Measurements from ENCODE around the gene BSX. TPM values are rescaled to one million over a fixed set of nuclear protein-coding genes. Genes with fewer than 3 reads are reported as not detected.

Gene BSX
- total RNA-seq, 2 experiments from 2014 or later: not detected

DNA sequence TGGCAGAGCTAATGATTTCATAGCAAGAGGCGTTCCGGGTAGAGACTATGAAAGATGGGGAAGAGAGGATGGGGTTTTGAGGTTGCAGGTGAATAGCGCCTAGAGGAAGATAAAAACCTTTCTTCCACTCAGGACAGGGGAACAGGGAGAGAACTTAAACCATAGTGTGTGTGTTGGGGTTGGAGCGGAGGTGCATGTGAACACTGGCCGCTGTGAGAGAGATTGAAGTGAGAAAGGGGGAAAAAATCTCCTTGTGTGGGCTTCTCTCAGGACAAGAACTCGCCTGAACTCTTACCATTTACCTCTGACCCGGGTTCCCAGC lies 3.4 kb downstream of the BSX start:
- no peak overlapping the region for H3K27ac Mint-ChIP-seq
- no peak for DNase-seq
- intact Hi-C loops (cut with micrococcal nuclease): no loop called here

DNA sequence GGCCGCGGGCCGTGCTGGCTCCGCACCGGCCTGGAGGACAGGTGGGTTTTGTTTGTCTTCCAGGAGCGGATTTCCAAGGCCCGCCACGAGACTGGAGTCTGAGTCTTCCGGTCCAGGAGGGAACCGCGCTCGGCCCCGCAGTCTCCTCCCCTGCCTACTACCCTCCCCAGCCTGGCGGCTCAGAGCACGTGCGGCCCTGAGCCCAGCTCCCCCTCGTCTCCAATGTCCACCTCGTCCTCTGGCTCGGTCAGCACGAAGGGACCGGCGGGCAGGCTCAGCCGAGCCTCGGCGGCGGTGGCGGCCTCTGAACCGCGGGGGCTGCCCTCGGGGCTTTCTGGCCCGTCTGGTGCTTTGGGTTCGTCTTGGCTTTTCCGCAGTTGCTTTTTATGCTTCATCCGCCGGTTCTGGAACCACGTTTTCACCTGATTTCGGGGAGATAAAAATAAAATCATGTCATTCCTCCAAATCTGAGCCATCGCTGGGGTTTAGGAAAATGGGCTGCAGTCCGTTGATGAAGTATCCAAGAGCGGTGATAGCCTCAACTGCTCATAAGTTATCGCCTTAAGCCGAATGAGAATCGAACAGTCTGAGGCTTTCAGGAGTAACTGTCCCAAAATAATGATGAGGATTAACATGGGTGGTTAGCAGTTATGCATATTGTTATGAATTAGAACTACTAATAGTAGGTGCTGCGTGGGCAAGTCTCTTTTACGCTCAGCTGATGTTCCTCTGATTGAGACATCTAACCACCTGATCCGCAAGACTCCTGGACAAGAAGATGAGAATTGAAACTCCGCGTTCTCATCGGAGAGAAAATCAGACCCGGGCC lies 4.0 kb downstream of the BSX start:
- peaks cover 26% of the 10 kb centered on the region for H3K4me1 Mint-ChIP-seq (ENCODE audit: low read depth)
- peaks cover 84% of the 10 kb centered on the region for H3K27me3 Mint-ChIP-seq
- DNase-seq: no peak
- POLR2A ChIA-PET: interaction anchor here (0.9 kb wide), 1 partner anchor 77 kb away, joined by 3 read pairs; no protein-coding TSS in a partner anchor
- ATAC-seq: no peak
- H3K36me3 Mint-ChIP-seq (ENCODE audit: low read depth): peaks cover 3% of the 10 kb centered on the region
- CTCF ChIA-PET: no interaction called here
- no peak overlapping the region for H3K27ac Mint-ChIP-seq
- TF ChIP-seq, protein P1, sequence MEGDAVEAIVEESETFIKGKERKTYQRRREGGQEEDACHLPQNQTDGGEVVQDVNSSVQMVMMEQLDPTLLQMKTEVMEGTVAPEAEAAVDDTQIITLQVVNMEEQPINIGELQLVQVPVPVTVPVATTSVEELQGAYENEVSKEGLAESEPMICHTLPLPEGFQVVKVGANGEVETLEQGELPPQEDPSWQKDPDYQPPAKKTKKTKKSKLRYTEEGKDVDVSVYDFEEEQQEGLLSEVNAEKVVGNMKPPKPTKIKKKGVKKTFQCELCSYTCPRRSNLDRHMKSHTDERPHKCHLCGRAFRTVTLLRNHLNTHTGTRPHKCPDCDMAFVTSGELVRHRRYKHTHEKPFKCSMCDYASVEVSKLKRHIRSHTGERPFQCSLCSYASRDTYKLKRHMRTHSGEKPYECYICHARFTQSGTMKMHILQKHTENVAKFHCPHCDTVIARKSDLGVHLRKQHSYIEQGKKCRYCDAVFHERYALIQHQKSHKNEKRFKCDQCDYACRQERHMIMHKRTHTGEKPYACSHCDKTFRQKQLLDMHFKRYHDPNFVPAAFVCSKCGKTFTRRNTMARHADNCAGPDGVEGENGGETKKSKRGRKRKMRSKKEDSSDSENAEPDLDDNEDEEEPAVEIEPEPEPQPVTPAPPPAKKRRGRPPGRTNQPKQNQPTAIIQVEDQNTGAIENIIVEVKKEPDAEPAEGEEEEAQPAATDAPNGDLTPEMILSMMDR (IDR thresholded peaks at IDR 0.05): no peak
- intact Hi-C loops (cut with micrococcal nuclease): no loop called here
- H3K4me3 Mint-ChIP-seq: no peak overlapping the region
- H3K9me3 Mint-ChIP-seq: no peaks in the 10 kb centered on the region

More for the DNA sequence above, 3.4 kb downstream of the BSX start:
- TF ChIP-seq, protein P1 (IDR thresholded peaks at IDR 0.05): no peak
- no peak for ATAC-seq
- peaks cover 31% of the 10 kb centered on the region for H3K4me1 Mint-ChIP-seq (ENCODE audit: low read depth)
- H3K36me3 Mint-ChIP-seq (ENCODE audit: low read depth): peaks cover 3% of the 10 kb centered on the region
- ChIA-PET POLR2A (no interaction called here), CTCF (no interaction called here)
- no peaks in the 10 kb centered on the region for H3K9me3 Mint-ChIP-seq
- H3K4me3 Mint-ChIP-seq: no peak overlapping the region
- peaks cover 88% of the 10 kb centered on the region for H3K27me3 Mint-ChIP-seq

DNA sequence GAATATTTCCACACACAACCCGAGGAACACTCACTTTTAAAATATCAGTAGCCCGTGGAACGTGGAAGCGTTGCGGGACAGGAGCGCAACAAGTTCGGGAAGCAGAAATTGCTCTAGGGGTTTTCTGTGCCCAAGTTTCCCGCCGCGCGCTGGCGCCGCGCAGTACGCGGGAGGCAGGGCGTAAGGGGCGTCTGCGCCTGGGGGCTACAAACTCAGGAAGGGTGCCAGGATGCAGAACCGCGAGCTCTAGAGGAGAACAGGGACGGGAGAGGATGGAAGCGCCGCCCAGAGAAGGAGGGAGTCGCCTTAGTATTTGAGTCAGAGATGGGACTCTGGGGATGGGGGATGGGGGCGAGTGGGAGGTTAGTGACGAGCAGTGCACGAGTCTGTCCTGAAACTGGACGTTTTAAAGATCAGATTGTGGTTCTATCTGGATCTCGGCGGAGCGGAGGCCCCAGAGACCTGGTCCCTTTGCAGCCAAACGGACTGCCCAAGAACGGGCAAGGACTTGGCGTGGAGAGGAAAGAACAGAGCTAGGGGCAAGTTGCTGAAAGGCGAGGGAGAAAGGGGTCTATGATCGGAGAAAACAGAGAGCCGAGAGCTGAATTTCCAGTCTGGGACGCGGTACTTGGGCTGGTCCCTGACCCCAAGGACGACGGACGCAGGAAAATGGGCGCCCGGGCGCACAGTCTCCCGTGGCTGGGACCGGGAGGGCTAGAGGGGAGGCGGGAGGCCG lies 4.7 kb downstream of the BSX start:
- DNase-seq (no peak), ATAC-seq (no peak)
- H3K27me3 Mint-ChIP-seq: peaks cover 80% of the 10 kb centered on the region
- H3K36me3 Mint-ChIP-seq (ENCODE audit: low read depth): peaks cover 3% of the 10 kb centered on the region
- H3K4me3 Mint-ChIP-seq: peak overlapping the region; percentile 38
- TF ChIP-seq, protein P1 (IDR thresholded peaks at IDR 0.05): no peak
- H3K9me3 Mint-ChIP-seq: no peaks in the 10 kb centered on the region
- H3K4me1 Mint-ChIP-seq (ENCODE audit: low read depth): peaks cover 26% of the 10 kb centered on the region
- no peak overlapping the region for H3K27ac Mint-ChIP-seq
- ChIA-PET POLR2A (interaction anchor here (0.9 kb wide), 1 partner anchor 78 kb away, joined by 3 read pairs; no protein-coding TSS in a partner anchor), CTCF (no interaction called here)
- intact Hi-C loops (cut with micrococcal nuclease): no loop called here

DNA sequence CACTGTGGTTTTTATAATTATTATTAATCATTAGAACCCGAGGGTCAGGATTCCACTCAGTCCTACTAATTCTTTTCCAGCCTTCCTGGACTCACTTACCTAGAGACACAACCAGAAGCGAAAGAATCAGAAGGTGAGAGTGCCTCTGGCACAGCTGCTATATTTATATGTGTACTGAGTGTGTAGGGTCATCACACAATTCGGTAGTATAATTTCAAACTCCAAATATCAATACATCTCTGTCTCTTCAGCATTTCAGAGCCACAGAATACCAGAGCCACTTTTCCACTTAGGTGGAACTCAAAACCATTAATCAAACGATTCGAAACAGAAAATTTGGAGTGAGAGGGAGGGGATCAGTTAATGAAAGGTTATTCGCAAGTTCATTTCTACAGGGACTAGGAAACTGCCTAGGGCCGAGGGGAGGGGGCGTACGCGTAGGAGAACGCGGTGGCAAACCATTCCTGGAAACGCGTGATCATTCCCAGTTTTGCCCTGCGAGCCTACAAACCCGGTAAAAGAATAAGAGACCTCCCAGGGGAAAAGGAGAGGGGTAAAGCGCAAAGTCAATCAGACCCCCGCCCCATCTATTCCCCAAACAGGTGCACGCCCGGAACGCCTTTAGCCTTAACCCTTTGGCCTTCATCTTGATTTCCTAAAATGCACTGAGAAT lies 5.4 kb downstream of the BSX start:
- Mint-ChIP-seq H3K9me3 (no peaks in the 10 kb centered on the region), H3K27me3 (peaks cover 74% of the 10 kb centered on the region), H3K4me3 (peak overlapping the region; percentile 38), H3K36me3 (ENCODE audit: low read depth) (peaks cover 3% of the 10 kb centered on the region), H3K27ac (no peak overlapping the region), H3K4me1 (ENCODE audit: low read depth) (peaks cover 26% of the 10 kb centered on the region)
- no peak for DNase-seq
- ChIA-PET POLR2A (no interaction called here), CTCF (no interaction called here)
- intact Hi-C loops (cut with micrococcal nuclease): no loop called here
- ATAC-seq: no peak
- TF ChIP-seq, protein P1 (IDR thresholded peaks at IDR 0.05): no peak
